ENCODE measurements around the gene ZDHHC22.

Gene ZDHHC22

GRCh38 chr14:77106666-77107065 lies 34.9 kb downstream of the ZDHHC22 start:
- DNase-seq (ENCODE audit: low read depth in 1 of 2, low spot score in 1 of 2): no peak

DNA sequence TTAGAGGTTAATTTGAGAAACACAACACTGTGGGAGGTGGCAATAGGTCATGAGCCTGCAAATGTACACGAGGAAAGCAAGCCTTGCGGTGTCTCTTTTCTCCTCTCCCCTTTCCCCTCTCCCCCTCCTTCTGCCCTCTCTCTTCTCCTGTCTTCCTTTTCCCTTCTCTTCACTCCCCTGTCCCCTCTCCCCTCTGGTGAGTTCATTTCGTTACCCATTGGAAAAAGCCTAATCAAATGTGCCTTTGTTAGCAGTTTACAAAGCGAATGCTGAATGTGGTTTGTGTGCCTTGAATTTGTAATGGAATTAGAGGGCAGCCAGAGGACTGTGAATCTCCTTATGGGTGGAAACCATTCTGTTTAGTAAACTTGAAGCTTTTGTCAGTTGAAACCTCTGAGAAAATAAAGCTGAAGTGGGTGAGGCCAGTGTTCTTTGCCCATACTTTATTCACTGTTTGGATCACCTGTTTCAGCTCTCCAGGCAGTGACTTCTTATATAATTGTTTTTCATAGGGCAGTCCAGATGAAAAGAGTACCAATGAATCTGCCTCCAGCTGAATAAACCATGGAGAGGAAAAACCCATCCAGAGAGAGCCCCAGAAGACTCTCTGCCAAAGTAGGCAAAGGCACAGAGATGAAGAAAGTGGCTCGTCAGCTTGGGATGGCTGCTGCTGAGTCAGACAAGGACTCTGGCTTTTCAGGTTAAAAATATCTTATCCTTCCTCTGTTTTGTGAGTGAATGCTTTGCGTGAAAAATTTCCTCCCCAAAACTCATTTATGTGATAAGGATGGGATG lies 36.2 kb downstream of the ZDHHC22 start:
- no peak for DNase-seq (ENCODE audit: low read depth in 1 of 2, low spot score in 1 of 2)

- no peak for DNase-seq (ENCODE audit: low read depth in 1 of 2, low spot score in 1 of 2)
Measured at GRCh38 chr14:77104393-77104792, 37.2 kb downstream of the ZDHHC22 start.

DNA sequence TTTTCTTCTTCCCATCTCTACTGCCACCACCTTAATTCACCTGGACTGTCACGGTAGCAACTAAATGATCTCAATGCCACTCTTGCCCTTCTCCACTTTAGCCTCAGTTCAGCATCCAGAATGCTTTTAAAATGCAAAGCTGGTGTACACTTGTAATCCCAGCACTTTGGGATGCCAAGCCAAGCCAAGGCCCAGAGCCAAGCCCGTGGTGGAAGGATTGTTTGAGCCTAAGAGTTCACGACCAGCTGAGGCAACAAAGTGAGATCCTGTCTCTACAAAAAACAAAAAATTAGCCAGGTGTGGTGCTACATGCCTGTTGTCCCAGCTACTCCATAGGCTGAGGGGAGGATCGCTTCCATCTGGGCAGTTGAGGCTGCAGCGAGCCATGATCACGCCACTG lies 37.6 kb downstream of the ZDHHC22 start:
- no peak for DNase-seq (ENCODE audit: low read depth in 1 of 2, low spot score in 1 of 2)

- DNase-seq (ENCODE audit: low read depth in 1 of 2, low spot score in 1 of 2): no peak
Measured at GRCh38 chr14:77103475-77103874, 38.1 kb downstream of the ZDHHC22 start.

- no peak for DNase-seq (ENCODE audit: low read depth in 1 of 2, low spot score in 1 of 2)
Measured at GRCh38 chr14:77102154-77102553, 39.4 kb downstream of the ZDHHC22 start.

- DNase-seq (ENCODE audit: low read depth in 1 of 2, low spot score in 1 of 2): no peak
Measured at GRCh38 chr14:77100961-77101360, 40.6 kb downstream of the ZDHHC22 start.

GRCh38 chr14:77099425-77100167 lies 42.0 kb downstream of the ZDHHC22 start:
- no peak for DNase-seq (ENCODE audit: low read depth in 1 of 2, low spot score in 1 of 2)

GRCh38 chr14:77098529-77099353 lies 42.9 kb downstream of the ZDHHC22 start:
- peak in 1 of 2 donors; percentile 6 for DNase-seq (ENCODE audit: low read depth in 1 of 2, low spot score in 1 of 2)

GRCh38 chr14:77097700-77098528 lies 43.7 kb downstream of the ZDHHC22 start, which contains the start of gene CIPC:
Gene CIPC, plus strand, starts transcription at chr14:77098258. Its CDS starts 7,451 bp downstream, at chr14:77105709.
- peak; percentile 97 for DNase-seq (ENCODE audit: low read depth in 1 of 2, low spot score in 1 of 2)

- no peak for DNase-seq (ENCODE audit: low read depth in 1 of 2, low spot score in 1 of 2)
Measured at GRCh38 chr14:77097006-77097699, 44.4 kb downstream of the ZDHHC22 start.

DNA sequence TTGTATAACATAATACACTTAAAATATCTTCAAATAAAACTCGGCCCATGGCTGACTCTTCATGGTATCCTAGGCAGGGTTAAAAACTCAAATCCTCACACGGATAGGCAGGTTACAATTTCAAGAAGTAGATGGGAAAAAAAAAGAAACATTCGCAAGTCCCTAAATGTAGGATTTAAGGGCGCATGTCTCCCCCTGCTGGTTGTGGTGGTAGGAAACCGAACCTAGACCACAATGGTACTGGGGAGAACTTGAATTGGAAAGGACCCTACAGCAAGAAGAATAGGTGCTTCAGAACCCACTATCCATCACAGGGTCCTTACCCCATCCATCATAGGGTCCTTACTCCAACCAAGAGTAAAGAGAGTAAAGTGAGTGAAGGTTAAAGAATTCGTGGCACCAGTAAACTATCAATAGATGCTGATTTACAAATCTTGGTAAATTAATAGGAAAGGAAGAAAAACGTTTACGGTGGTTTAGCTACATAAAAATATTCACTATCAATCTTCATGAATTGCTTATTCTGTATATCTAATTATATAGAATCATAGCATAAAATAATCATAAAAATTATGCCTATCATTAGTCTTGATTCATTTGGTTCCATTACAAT lies 46.8 kb downstream of the ZDHHC22 start:
- peak; percentile 50 to 53 for DNase-seq (ENCODE audit: low read depth in 1 of 2, low spot score in 1 of 2)

- no peak for DNase-seq (ENCODE audit: low read depth in 1 of 2, low spot score in 1 of 2)
Measured at GRCh38 chr14:77092676-77093075, 48.9 kb downstream of the ZDHHC22 start.

- DNase-seq (ENCODE audit: low read depth in 1 of 2, low spot score in 1 of 2): no peak
Measured at GRCh38 chr14:77091518-77091917, 50.1 kb downstream of the ZDHHC22 start.

DNA sequence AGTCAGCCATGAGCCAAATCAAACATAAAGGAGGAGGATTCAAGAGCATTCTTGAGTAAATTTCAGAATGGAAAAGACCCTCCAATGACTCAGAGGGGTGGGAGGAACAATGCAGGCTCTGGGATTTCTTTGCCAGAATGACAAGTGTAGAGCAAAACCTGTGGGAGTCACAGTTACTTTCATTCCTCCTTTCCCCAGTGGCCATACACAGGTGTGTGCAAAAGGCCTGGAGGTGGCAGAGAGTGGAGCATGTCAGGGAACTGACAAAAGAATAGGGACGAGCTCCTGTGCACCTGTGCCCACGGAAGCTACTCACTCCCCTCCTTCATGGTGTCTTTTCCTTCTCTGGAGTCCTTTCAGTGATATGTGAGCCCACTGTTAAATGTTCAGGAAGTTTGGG lies 52.9 kb downstream of the ZDHHC22 start:
- DNase-seq (ENCODE audit: low read depth in 1 of 2, low spot score in 1 of 2): no peak

- DNase-seq (ENCODE audit: low read depth in 1 of 2, low spot score in 1 of 2): no peak
Measured at GRCh38 chr14:77088219-77088618, 53.4 kb downstream of the ZDHHC22 start.

DNA sequence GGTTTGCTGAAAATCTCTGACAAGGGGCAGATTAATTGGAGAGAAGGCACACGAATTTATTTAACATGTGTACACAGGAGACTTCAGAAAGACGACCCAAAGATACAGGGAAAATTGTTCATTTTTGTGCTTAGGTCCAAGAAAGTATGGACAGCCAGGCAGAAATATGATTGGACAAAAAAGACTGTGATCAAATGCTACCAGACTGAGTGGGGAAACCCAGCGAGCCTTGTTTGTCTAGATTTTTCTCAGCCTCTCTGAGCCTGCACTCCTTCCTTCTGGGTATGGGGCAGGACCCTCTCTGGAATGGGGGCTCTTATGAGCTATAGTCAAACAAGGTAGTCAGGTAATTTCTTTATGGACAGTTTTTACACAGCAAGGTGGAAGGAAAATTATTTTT lies 54.0 kb downstream of the ZDHHC22 start:
- no peak for DNase-seq (ENCODE audit: low read depth in 1 of 2, low spot score in 1 of 2)

DNA sequence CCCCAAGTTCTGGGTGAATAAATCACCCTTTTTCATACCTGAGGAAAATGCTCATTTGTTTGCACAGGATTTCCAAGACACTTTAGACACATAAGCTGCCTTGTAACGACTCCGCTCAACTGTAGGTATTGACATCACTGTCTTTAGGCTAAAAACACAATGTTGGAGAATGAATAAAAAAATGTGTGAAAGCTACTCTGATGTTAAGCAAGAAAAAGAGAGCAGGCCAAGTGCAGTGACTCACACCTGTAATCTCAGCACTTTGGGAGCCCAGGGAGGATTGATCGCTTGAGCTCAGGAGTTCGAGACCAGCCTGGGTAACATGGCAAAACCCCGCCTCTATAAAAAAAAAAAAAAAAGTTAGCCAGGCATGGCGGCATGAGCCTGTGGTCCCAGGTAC lies 54.6 kb downstream of the ZDHHC22 start:
- no peak for DNase-seq (ENCODE audit: low read depth in 1 of 2, low spot score in 1 of 2)

DNA sequence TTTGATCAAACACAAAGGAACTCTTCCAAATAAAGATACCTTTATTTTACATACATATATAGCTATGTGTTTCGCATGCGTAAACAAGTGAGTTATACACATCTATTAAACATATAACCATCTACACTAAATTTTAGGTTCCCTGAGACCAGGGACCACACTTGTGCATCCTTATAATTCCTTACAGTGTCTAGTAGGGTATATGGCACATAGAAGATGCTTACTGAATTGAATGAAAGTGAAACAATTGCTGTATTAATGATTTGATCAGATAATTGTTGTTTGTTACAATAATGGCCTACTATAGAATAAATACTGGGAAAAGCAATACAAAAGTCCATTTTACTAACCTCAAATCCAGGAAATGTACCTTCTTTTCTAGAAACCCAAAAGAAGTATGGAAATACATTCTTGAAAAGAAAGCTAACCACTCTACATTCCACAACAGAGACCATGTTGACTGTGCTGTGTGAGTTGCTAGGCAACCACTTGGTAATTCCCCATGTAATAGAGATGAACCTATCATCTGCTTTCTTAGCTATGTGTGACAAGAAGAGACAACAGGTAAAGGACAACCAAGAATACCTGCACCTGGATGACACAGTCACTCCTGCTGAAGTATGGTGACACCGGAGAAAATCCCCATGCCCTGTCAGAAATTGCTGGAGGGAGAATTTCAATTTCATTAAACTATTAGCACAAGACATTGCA lies 55.4 kb downstream of the ZDHHC22 start:
- no peak for DNase-seq (ENCODE audit: low read depth in 1 of 2, low spot score in 1 of 2)

Measured in stimulated activated CD4-positive, alpha-beta T cell treated with anti-CD3 and anti-CD28 coated beads, Interleukin-15, amount 100 ng/mL, for 1 hour (primary cell).